Prostate gland (tissue), 2 donors: ENCODE results near the gene CTNNA1.

Source experiments
- CTCF ChIP-seq, 4 experiments: fragments of 200-600 bp in 2 of 4; fragments of 450-650 bp in 2 of 4; sonication (generic) in 2 of 4; IDR thresholded peaks; 1 replicate in 3 of 4; 2 replicates in 1 of 4; pipeline ENCODE4 v1.5.1; 2016 to 2019; ENCODE audit warnings: antibody characterized with exemption in 4 of 4, mild to moderate bottlenecking in 2 of 4, moderate library complexity in 2 of 4
- POLR2A ChIP-seq: fragments of 450-650 bp; IDR thresholded peaks from one replicate; pipeline ENCODE4 v1.6.1; 2016; ENCODE audit warnings: antibody characterized with exemption, mild to moderate bottlenecking

GRCh38 chr5:138950421-138951031, 197.3 kb downstream of the CTNNA1 start:
- TF ChIP-seq CTCF (IDR thresholded peaks at IDR 0.05) = no peak
- no peak for TF ChIP-seq POLR2A
